Hepatic stellate cell (primary cell): ENCODE measurements around the gene NGEF.

Experiments used
- DNase-seq: peaks from one replicate; pipeline ENCODE4 v3.0.0; 2011; ENCODE audit warnings: low spot score

The NGEF gene

DNA sequence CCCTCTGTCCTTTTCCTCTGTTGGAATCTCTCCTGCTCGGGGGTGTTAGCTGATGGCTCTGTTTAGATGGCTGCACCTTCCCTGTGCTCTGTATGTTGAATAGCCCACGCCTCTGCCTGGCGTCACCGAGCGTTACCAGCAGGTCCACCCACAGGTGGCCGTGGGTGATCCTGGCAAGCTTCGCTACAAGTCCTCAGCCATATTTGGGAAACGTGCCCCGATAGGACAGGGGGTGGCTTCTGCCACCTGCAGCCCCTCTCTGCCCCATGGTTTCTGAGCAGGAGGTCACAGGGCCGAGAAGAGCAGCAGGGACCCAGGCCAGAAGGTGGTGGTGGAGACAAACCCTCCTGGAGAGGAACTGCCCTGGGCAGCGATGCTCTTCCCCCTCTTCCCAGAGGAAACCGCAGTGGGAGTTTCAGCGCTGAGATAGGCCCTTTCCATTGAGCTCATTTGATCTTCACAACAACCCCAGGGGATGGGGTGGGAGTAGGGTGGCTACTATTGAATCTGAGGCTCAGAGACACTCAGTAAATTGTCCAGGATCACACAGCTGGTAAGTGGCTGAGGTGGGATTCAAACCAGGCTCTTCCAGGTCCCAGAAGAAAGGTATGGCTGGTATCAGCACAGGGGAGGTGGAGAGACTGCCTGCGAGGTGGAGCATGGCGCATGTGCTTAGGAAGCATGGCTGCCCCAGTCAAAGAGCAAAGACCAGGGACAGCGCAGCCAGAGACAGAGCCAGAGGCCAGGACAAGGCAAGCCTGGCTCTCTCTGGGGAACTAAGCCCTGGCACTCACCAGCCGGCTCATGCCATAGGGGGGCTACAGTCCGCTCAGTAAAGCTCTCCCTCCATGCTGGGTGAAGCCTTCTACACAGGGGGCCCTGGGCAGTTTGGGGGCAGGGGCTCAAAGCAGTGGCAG lies 15.0 kb downstream of the NGEF start:
- DNase-seq: no peak

DNA sequence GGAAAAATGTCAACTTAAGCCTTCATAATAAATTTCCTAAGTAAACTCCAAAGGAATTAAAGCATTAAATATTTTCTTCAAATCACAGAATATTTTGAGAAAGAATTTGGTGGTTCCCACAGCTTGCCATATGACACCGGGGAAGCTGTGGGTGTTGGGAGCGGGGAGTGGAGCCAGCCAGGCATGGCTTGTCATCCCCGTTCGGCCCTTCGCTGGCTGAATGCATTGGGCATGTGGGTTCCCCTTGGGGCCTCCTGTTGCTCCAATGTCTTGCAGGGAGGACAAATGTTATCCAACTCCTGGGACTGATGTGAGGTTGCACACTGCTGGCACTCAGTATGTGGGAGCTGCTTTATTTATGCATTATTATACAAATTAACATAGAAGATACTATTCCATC lies 18.6 kb downstream of the NGEF start:
- no peak for DNase-seq

DNA sequence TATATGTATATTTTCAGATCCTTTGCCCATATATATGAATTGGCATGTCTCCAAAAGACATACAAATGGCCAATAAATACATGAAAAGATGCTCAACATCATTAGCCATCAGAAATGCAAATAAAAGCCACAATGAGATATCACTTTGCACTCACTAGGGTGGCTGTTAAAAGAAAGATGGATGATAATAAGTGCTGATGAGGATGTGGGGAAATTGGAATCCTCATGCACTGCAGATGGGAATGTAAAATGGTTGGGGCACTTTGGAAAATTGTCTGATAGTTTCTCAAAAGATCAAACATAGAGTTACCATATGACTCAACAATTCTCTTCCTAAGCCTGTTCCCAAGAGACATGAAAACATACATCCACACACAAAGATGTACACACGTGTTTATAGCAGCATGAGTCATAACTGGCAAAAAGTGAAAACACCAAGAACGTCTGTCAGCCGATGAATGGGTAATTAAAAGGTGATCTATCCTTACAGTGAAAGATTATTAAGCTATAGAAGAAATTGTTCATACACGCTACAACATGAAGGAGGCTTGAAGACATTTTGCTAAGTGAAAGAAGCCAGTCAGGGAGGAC lies 19.7 kb downstream of the NGEF start:
- no peak for DNase-seq

DNA sequence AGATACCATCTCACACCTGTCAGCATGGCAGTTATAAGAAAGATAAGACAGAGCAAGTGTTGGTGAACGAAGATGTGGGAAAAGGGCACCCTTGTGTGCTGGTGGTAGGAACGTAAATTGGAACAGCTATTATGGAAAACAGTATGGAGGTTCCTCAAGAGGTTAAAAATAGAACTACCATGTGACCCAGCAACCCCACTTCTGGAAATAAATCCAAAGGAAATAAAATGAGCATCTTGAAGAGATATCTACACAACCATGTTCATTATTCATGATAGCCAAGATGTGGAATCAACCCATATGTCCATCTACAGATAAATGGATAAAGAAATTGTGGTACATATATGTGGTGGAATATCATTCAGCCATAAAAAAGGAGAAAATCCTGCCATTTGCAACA lies 26.9 kb downstream of the NGEF start:
- DNase-seq: no peak

DNA sequence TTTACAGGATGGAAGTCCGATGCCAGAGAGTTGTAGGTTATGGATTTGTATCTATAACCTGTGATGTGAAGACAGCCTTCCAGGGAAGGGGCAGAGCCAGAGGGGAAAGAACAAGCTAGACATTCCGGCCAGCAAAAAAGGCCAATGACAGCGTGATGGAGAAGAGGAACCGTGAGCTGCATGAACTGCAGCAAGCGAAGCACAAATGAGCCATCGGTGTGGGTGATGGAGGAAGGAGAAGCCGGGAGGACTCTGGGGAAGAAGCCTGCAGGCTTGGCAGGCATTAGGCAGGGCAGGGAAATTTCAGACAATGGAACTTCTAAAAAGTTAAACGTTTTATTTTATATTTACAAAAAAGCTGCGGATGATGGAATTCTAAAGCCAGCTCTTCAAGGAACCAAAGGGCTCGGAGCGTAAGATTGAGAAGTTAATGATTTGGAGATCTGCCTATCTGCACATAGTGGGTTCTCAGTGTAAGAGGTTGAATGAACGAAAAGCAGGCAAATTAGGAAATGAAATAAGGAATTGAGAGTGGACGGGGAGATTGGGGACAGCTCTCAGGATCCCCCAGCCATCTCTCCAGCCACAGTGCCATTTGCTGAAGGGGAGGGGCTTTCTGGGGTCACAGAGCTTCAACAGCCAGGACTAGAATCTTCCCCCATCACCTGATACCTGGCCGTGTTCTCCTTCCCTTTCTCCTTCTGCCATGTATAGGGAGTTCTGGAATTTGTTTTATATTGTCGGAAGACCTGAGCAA lies 28.4 kb downstream of the NGEF start:
- DNase-seq: no peak

DNA sequence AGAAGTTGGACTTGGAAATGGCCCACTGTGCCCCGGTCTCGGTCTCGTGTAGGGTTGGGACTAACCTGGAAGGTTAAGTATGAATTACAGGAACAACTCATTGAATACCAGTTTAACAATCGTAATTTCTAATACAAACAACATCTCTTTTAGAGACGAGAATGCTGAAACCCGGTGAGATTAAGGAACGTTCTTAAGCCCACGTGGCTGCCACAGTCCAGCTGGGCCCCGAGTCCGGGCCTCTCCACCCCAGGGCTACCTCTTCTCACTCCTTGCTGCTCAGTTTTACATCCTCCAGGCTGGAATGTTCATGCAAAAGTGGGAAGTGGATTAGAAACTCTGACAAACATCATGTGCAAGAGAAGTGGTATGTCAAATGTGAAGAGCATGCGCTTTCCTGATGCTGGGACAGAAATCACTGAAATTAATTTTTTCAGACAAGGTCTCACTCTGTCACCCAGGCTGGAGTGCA lies 29.4 kb downstream of the NGEF start:
- no peak for DNase-seq

DNA sequence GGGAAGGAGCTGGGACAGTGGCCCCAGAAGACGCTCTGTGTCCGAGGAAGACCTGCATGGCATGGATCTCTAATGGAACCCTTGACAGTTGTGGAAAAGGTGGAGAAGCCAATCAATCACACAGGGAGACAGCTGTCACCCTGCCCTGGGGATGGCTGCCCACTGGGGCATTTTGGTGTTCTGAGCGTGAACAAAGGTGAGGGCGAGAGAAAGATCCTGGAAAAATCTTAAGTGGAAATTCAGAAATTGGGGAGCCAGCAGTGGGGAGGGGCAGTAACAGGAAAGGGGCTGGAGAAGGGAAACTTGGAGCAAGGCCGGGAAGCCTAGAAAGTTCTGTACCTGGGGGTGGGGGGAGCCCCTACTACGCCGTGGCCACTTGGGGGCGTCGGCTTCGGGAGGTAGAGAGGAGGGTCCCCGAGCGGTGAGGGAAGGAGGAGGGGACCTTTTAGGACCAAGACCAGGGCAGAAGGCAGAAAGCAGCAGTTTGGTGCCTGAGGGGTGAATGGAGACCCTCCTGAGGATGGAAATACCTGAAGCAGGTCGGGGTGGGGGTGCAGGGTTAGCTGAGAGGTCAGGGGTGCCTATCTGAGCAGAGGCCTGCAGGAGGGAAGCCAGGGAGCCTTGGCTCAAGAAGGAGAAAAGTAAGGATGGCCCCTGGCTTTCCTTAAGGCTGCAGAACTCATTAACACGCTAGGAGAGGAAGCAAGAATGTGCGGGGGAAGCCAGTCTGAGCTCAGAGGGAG lies 30.0 kb downstream of the NGEF start:
- no peak for DNase-seq

DNA sequence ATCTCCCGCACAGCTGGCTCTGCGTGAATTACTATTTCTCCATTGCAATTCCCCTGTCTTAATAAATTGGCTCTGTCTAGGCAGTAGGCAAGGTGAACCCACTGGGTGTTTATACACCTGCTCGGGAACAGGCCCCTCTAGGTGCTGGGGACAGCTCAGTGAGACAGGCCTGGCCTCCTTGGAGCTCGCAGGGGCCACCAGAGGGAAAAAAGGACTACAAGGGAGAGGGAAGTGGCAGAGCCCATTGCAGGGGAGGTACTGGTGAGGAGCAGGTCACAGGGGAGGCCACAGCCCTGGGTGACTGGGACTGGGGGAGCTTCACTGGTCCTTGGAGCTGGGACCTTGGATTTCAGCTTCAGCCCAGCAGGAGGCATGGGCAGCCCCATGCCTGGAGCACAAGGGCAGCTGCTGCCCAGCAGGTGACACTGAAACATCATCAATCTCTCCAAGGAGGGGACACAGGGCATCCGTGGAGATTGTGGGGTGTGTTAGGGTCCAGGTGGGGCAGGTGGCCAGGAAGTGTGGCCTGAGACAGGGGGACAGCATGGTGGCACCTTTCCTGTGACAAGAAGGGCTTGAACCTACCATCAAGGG lies 31.2 kb downstream of the NGEF start:
- no peak for DNase-seq

DNA sequence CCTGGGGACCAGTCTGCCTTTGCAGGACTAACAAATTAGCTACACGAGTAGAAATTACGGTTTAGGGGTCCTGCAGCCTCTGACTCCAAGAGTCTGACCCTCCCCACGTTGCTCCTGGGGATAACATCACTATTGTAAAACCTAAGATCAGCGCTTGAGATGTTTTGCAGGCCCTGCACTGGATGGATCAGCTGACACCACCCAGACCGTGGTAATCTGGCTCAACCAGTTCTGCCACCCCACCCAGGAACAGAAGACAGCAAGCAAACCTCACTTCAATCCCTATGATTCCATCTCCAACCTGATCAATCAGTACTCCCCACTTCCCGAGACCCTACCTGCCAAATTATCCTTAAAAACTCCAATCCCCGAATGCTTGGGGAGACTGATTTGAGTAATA lies 31.7 kb downstream of the NGEF start:
- no peak for DNase-seq

DNA sequence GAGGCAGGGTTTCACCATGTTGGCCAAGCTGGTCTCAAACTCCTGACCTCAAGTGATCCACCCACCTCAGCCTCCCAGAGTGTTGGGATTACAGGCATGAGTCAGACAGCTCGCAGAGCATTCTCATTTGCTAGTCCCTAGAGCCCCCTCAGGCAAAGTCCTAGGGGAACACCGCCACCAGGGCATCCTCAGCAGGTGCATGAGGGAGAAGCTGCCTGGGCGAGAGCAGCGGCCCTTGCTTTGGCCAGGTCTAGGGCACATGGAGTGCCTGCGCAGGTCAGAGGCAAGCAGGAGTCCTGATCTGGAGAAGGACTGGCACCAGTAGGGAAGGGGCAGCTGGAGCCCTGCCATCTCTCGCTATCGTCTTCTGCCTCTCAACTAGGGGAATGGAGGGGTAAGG lies 32.4 kb downstream of the NGEF start:
- DNase-seq: no peak

DNA sequence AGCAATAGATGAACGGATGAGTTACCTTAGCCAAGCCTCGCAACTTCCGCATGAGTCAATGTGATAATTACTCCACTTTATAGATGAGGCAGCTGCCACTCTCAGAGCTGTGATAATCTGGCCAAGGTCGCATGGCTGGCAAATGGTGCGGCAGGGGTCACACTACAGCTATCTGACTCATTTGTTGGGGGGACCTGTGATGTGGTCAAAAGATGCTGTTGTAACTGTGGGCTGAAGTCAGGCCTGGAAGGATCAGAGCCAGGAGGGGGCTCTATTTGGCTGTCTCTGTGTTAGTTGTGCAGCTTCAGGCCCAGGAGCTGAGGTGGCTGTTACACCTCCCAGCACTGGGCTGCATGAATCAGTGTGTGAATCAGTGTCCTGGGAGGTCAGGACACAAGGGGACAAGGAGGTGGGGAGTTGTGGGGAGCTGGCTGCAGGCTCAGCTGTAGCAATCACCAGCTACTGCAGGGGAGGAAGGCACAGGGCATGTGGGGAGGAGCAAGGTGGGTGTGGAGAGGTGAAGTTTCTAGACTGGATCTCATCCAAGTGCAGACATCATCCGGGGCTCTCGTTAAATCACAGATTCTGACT lies 33.1 kb downstream of the NGEF start:
- DNase-seq: peak; percentile 59

DNA sequence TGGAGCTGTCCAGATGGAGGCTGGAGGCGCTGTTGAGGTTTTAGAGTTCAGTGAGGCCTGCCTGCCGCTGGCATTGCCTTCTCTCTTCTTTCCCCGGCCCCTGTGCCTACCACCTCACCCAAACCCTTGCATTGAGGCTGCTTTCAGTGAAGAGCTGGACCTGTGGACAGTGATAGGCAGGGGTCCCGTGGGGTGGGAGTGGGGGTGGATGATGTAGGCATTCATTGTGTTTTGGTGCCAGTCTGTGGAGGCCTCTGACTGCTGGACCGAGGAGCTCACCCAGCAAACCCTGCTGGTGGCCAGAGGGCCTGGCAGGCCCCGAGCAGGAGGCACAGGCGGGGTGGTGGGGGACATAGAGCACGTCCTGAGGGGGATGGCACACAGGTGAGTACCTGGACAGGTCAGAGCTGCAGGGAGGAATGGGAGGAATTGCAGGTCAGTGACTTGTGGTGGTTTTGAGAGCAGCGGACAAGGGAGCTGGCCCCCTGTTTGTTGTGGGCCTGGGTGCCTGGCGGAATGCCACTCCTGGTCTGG lies 35.6 kb downstream of the NGEF start:
- DNase-seq: no peak

DNA sequence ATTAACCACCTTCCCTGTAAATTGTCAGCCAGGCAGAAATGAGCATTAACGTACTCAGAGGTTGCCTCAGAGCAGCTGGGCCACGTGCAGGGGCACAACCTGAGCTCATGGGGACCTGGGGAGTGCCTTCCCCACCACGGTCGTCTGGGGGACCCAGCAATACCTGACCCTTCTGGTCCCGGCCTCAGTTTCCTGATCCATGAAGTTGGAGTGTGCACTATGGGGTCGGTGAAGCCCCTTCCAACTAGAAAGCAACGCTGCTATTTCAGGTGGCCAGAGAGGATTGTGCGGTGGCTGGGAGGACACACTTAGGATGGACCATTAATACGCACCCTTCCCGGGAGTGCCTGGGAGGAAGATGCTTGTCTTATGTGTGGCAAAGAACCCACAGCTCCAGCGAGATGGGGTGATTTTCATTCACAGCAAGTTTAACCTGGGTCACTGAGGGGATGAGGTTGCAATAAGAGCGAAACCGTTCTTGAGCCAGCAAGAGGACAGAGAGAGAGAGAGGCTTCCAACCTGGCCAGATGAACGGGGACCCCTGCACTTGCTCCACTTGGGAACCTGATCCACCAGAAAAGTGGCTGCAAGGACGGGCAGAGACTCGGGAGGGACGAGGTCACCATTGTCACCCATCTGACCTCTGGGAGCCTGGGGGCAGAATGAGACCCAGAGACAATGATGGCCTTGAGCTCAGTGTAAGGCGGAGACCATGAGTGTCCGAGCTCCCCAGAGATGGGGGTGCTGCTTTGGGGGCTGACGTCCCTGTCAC lies 36.2 kb downstream of the NGEF start:
- no peak for DNase-seq

DNA sequence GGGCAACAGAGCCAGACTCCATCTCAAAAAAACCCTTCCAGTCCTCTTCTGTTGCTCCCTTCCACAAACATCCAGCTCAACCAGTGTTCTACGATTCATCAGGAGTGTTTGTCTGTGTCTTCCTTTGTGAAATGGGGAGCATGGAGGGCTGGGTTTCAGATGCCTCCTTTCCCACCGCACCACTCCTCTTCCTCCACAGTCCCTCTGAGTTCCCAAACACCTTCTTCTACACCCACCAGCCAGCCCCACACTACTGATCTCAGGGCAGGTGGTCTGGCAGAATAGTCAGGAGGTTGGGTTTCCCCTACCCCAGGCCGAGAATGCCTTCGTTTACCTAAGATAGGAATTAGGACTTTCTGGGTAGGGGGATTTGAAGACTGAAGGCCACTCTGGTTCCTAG lies 36.9 kb downstream of the NGEF start:
- DNase-seq: no peak

DNA sequence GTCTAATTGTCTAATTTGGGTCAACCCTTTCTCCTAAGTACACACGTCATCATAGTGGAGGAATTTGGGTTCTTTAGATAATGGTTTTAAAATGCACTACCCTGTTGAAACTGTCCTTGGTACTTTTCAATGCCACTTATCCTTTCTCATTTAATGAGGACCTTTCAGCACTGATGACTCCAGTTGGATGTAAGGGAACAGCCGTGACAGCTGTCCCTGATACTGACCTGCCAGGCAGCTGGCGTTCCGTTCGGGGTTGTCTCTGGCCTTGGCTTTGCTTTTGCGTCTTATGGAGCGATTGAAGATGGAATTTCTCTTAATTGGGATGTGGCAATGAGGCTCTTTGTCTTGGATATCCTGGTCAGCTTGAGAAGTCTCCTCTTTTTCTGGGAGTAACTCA lies 38.7 kb downstream of the NGEF start:
- DNase-seq: no peak

DNA sequence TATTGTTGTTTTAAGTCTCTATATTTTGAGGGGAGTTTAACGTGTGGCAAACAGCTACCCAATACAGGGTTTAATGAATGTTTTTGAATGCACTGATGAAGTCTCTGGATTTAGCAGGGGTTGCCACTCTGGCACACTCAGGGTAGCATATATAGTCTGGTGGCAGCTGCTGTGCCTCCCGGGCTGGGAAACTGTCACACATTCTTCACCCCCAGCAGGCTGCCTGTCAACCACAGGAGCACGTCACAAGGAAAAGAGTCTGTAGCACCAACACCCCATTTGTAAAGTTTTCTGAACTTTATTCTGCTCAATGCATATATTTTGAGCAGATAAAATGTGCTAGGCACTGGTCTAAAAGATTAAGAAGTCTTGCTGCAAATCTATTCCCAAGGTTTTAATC lies 39.3 kb downstream of the NGEF start:
- no peak for DNase-seq

DNA sequence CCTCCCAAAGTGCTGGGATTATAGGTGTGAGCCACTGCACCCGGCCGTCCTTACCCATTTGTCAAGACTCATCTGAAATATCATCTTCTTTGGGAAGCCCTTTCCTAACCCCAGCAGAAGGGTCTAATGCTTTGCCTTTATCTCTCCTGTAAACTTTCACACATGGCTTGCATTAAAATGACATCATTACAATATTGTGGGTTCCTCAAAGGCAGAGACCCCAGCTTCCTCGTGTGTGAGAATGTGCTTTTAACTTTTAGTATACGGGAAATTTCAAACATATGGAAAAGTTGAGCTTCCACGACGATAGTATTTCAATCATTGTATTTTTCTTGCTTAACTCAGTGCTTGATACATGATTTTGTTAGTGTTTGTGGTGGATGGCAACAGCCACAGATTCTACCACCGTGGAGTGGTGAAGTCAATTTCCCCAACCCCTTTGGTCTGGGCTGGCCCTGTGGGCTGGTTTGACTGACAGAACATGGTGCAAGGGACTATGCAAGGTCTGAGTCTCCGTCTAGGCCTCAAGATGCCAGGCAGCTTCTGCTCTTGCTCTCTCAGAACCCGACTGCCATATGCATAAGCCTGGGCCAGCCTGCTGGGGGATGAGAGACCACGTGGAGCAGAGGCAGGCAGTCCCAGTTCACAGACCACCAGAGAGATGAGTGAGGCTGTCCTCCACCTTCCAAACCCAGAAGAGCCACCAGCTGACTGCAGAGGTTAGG lies 39.9 kb downstream of the NGEF start:
- DNase-seq: no peak

DNA sequence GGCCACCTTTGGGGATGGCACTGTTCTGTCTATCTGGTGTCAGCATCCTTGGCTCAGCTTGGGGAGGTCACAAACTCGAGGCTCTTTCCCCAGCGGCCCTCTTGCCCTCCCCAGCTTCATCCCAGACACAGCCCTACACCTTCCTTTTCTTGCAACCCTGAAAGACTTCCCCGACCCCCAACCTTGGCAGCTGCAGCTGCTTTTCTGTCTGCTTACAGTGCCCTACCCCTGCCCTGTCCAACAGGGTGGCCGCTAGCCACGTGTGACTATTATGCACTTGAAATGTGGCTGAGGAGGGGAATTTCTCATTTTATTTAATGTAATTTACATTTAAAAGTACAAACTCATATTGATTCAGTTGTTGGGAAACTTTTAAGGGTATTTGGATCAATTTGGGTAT lies 41.3 kb downstream of the NGEF start:
- DNase-seq: no peak

DNA sequence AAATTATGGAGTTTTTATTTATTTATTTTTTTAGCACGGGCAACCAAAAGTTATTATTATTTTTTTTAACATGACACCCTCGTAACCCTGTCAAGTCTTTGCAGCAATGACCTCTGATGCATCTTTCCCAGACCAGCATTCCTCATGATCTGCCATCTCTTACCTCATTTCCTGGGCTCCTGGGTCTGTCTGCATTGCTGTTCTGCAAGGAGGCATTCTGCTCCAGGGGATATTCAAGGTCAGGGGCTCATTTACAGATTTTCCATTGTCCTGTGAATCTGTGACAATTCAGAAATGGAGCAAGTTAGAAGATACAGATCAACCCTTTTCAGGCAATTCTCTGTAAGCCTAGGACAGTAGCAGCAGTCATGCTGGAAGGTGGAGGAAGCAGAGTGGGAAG lies 43.0 kb downstream of the NGEF start:
- no peak for DNase-seq

DNA sequence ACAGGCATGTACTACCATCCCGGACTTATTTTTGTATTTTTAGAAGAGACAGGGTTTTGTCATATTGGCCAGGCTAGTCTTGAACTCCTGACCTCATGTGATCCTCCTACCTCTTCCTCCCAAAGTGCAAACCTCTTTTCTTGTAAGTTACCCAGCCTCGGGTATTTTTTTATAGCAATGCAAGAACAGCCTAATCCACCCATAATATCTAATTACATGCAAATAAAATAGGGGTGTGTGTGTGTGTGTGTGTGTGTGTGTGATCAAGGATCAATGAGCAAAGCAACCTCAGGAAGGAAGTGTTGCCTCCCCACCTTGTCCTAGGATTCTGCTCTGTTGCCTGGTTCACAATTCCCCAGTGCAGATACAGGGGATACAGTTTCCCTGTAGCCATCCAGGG lies 45.6 kb downstream of the NGEF start:
- no peak for DNase-seq
